ENCODE measurements around the gene FAM162B.
"Not testable (repeated sequence)": the region's sequence is repeated elsewhere in the genome, so short reads cannot be mapped to it uniquely, and the experiment has no call there.

FAM162B gene

GRCh38 chr6:116764961-116765841, at the start of gene FAM162B:
TSS of gene FAM162B (minus strand) at chr6:116765719. CDS start at chr6:116765576, 143 bp downstream.
- peak; percentile 68 for DNase-seq

GRCh38 chr6:116812051-116812650, 46.6 kb upstream of the FAM162B start:
- DNase-seq: no peak

GRCh38 chr6:116801971-116802370, 36.5 kb upstream of the FAM162B start:
- DNase-seq: no peak

GRCh38 chr6:116799945-116800344, 34.4 kb upstream of the FAM162B start:
- DNase-seq: peak; percentile 1

- DNase-seq: no peak
Measured at GRCh38 chr6:116797585-116797984, 32.1 kb upstream of the FAM162B start.

GRCh38 chr6:116793224-116793623, 27.7 kb upstream of the FAM162B start:
- DNase-seq: no peak

- DNase-seq: no peak
Measured at GRCh38 chr6:116783852-116784251, 18.3 kb upstream of the FAM162B start.

GRCh38 chr6:116779573-116780164, 14.2 kb upstream of the FAM162B start:
- DNase-seq: peak; percentile 76

- no peak for DNase-seq
Measured at GRCh38 chr6:116773886-116774285, 8.4 kb upstream of the FAM162B start.

- no peak for DNase-seq
Measured at GRCh38 chr6:116772450-116772849, 6.9 kb upstream of the FAM162B start.

GRCh38 chr6:116767715-116768114, 2.2 kb upstream of the FAM162B start:
- no peak for DNase-seq

GRCh38 chr6:116766506-116767176, 1.1 kb upstream of the FAM162B start:
- no peak for DNase-seq

GRCh38 chr6:116764629-116764960, 924 bp downstream of the FAM162B start:
- DNase-seq: peak; percentile 58

GRCh38 chr6:116763906-116764628, 1.5 kb downstream of the FAM162B start:
- no peak for DNase-seq

GRCh38 chr6:116763048-116763447, 2.5 kb downstream of the FAM162B start:
- no peak for DNase-seq

- DNase-seq: no peak
Measured at GRCh38 chr6:116762235-116762634, 3.3 kb downstream of the FAM162B start.

GRCh38 chr6:116761779-116762178, 3.7 kb downstream of the FAM162B start:
- DNase-seq: no peak

- no peak for DNase-seq
Measured at GRCh38 chr6:116745176-116745575, 20.3 kb downstream of the FAM162B start.

GRCh38 chr6:116741571-116741970, 23.9 kb downstream of the FAM162B start:
- no peak for DNase-seq

GRCh38 chr6:116740486-116740885, 25.0 kb downstream of the FAM162B start:
- DNase-seq: not testable (repeated sequence)

- no peak for DNase-seq
Measured at GRCh38 chr6:116737004-116737403, 28.5 kb downstream of the FAM162B start.

- no peak for DNase-seq
Measured at GRCh38 chr6:116730513-116730912, 35.0 kb downstream of the FAM162B start.

- DNase-seq: no peak
Measured at GRCh38 chr6:116726947-116727346, 38.6 kb downstream of the FAM162B start.
